ENCODE measurements around the gene RTP5. TPM values are rescaled to one million over a fixed set of nuclear protein-coding genes. Genes with fewer than 3 reads are reported as not detected.

RTP5 gene
- total RNA-seq, 1 experiment from 2014 or later: not detected

- no peak overlapping the region for H4K8ac ChIP-seq (replicated peaks; ENCODE audit: insufficient read length, low read depth, low read length)
- no peak overlapping the region for H2BK5ac ChIP-seq (ENCODE audit: insufficient read length, low read length)
- H3K4ac ChIP-seq (ENCODE audit: low read depth, low read length): no peak overlapping the region
- H4K91ac ChIP-seq (ENCODE audit: insufficient read length, low read depth, low read length): no peak overlapping the region
- H3K27ac ChIP-seq (ENCODE audit: insufficient read length, low read depth, low read length): no peak overlapping the region
- no peak overlapping the region for H2BK12ac ChIP-seq (ENCODE audit: insufficient read length, low read depth, low read length)
- H3K27ac Mint-ChIP-seq: no peak overlapping the region
- H2BK20ac ChIP-seq (ENCODE audit: low read depth, low read length, poor library complexity, severe bottlenecking): no peak overlapping the region
- H3K56ac ChIP-seq (ENCODE audit: insufficient read length, low read depth, low read length): no peak overlapping the region
- no CpG with 5 or more reads among the region's 65 CpGs for WGBS (ENCODE audit: extremely low coverage, insufficient read length, low lambda C conversion rate)
- no peak overlapping the region for H2BK120ac ChIP-seq (ENCODE audit: low read depth, low read length, poor library complexity, severe bottlenecking)
- no peak overlapping the region for H3T11ph ChIP-seq (ENCODE audit: low read length)
- H3K79me2 ChIP-seq (ENCODE audit: insufficient read depth, low read length): no peaks in the 10 kb centered on the region
- no peak overlapping the region for H3K18ac ChIP-seq (ENCODE audit: insufficient read length, low read depth, low read length)
- no peak overlapping the region for H3K23ac ChIP-seq (ENCODE audit: insufficient read length, low read depth, low read length)
- H3K27me3 ChIP-seq (ENCODE audit: insufficient read depth, low read length): peaks cover 2% of the 10 kb centered on the region; the same call in 1 of the 2 replicates
- H3K9ac ChIP-seq (ENCODE audit: extremely low read depth, insufficient read length, low read length): no peak overlapping the region
- H3K23me2 ChIP-seq (ENCODE audit: insufficient read length, low read depth, low read length, poor library complexity, severe bottlenecking): no peaks in the 10 kb centered on the region
- peaks cover 0 to 1% (median 0%) of the 10 kb centered on the region in 3 experiments; a peak in 1 of 7 replicates for H3K36me3 Mint-ChIP-seq (ENCODE audit: insufficient read depth in 1 of 3, low read depth in 3 of 3)
- peak overlapping the region; percentile 17 for H3K4me2 ChIP-seq (ENCODE audit: insufficient read depth, insufficient read length, low read length)
- H3K27me3 Mint-ChIP-seq (ENCODE audit: low read depth): peaks cover 50% of the 10 kb centered on the region
- H2AFZ ChIP-seq (ENCODE audit: low read length): no peak overlapping the region
- H3K9me3 ChIP-seq (ENCODE audit: control insufficient read depth, low read depth, low read length): no peaks in the 10 kb centered on the region
- H3K14ac ChIP-seq (ENCODE audit: insufficient read depth, low read length): no peak overlapping the region
- peaks cover 0 to 4% of the 10 kb centered on the region in 2 experiments; a peak in 1 of 5 replicates for H3K9me3 Mint-ChIP-seq
- H2BK15ac ChIP-seq (ENCODE audit: low read depth, low read length): no peak overlapping the region
- TF ChIP-seq CTCF (conservative IDR thresholded peaks at IDR 0.05): no peak
- no peaks in the 10 kb centered on the region for H4K20me1 ChIP-seq (ENCODE audit: control insufficient read depth, insufficient read depth, insufficient read length)
- H3K79me1 ChIP-seq (ENCODE audit: insufficient read depth, low read depth, low read length, poor library complexity, severe bottlenecking): no peaks in the 10 kb centered on the region
- no peak overlapping the region for H2AK5ac ChIP-seq (ENCODE audit: insufficient read length, low read length)
- H4K5ac ChIP-seq (ENCODE audit: insufficient read length, low read depth, low read length): no peak overlapping the region
- no peaks in the 10 kb centered on the region; the same call in 1 of the 2 replicates for H3K4me1 ChIP-seq (ENCODE audit: insufficient read depth, low read length)
- DNase-seq: peak; percentile 45
- H3K4me3 Mint-ChIP-seq: peak overlapping the region; percentile 58 to 80
- peaks cover 7 to 29% of the 10 kb centered on the region in 2 experiments for H3K4me1 Mint-ChIP-seq
These were observed 25.3 kb upstream of the RTP5 start for GRCh38 chr2:241844066-241844728.

All from H9 (cell line).